CD4-positive, alpha-beta T cell treated with Interleukin-12 subunit alpha and Interleukin-12 subunit beta, for 1 hour (primary cell): Measurements from ENCODE around the gene DDR2.

Experiments
- DNase-seq: peaks from one replicate; pipeline ENCODE4 v3.0.0-alpha.2; 2020

Gene DDR2

GRCh38 chr1:162631546-162632191 is 595 bp upstream of the DDR2 start:
- no peak for DNase-seq

GRCh38 chr1:162632698-162633080 is 425 bp downstream of the DDR2 start:
- DNase-seq: no peak

- no peak for DNase-seq
Observed at GRCh38 chr1:162633081-162633762, 958 bp downstream of the DDR2 start.

GRCh38 chr1:162635418-162635817 is 3.2 kb downstream of the DDR2 start:
- DNase-seq: no peak

GRCh38 chr1:162639718-162640117 is 7.5 kb downstream of the DDR2 start:
- DNase-seq: no peak

GRCh38 chr1:162641114-162641513 is 8.8 kb downstream of the DDR2 start:
- DNase-seq: no peak

GRCh38 chr1:162644986-162645314 is 12.7 kb downstream of the DDR2 start:
- no peak for DNase-seq

- no peak for DNase-seq
Observed at GRCh38 chr1:162645666-162646065, 13.4 kb downstream of the DDR2 start.

GRCh38 chr1:162649583-162649982 is 17.3 kb downstream of the DDR2 start:
- no peak for DNase-seq

GRCh38 chr1:162654915-162655620 is 22.8 kb downstream of the DDR2 start:
- DNase-seq: no peak

GRCh38 chr1:162656266-162656665 is 24.0 kb downstream of the DDR2 start:
- no peak for DNase-seq

- no peak for DNase-seq
Observed at GRCh38 chr1:162660574-162660973, 28.3 kb downstream of the DDR2 start.

- DNase-seq: no peak
Observed at GRCh38 chr1:162661336-162661735, 29.1 kb downstream of the DDR2 start.

GRCh38 chr1:162662013-162662412 is 29.7 kb downstream of the DDR2 start:
- DNase-seq: no peak

- DNase-seq: no peak
Observed at GRCh38 chr1:162663086-162663485, 30.8 kb downstream of the DDR2 start.

GRCh38 chr1:162663589-162664106 is 31.4 kb downstream of the DDR2 start:
- DNase-seq: no peak

GRCh38 chr1:162666006-162666645 is 33.9 kb downstream of the DDR2 start:
- DNase-seq: no peak

GRCh38 chr1:162667381-162668080 is 35.3 kb downstream of the DDR2 start:
- no peak for DNase-seq

GRCh38 chr1:162670928-162671663 is 38.8 kb downstream of the DDR2 start:
- no peak for DNase-seq

GRCh38 chr1:162671664-162672410 is 39.6 kb downstream of the DDR2 start:
- no peak for DNase-seq

GRCh38 chr1:162672622-162673260 is 40.5 kb downstream of the DDR2 start:
- DNase-seq: no peak
